Esophagus mucosa (tissue), 1 donor: ENCODE measurements around the gene PCP2. TPM values are rescaled to one million over a fixed set of nuclear protein-coding genes. Genes with fewer than 3 reads are reported as not detected.
"Not testable (repeated sequence)": the region's sequence is repeated elsewhere in the genome, so short reads cannot be mapped to it uniquely, and the experiment has no call there.

Experiments used
- ATAC-seq: fragments of 200-7000 bp; cut with Tn5 transposase; one replicate; pipeline ENCODE4 v1.9.1; 2020
- total RNA-seq: library from RNA; stranded (reverse); gene quantifications from one replicate; pipeline ENCODE4 v1.2.4, GENCODE V29; 2023
- donor health status: DM: yes; HTN: yes; CAD: no.

The PCP2 gene
- total RNA-seq, 1 donor from 2014 or later, result not detected

DNA sequence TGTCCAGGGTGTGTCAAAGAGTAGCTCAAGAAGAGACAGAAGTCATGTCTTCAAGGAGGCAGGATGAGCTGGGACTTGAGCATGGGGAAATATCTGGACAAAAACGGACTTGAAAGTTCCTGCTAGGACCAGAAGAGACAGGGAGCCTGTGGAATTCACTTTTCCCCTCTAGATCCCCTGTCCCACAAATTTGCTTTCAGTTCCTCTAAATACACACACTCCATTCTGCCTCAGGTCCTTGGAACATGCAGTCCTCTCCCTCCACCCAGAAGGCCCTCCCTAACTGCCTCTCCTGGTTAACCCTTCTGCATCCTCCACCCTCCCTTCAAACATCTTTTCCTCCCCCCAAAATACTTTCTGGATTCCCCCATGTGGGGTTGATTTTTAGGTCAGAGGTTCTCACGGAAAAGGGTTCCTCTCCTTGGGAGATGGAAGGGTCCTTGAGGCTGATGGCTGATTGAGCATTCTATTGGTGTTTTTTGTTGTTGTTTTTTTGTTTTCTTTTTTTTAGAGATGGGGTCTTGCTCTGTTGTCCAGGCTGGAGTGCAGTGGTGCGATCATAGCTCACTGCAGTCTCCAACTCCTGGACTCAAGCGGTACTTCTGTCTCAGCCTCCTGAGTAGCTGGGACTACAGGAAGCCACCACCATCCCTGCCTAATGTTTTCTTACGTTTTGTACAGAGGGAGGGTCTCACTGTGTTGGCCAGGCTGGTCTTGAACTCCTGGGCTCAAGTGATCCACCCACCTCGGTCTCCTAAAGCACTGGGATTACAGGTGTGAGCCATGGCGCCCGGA, 28.4 kb upstream of the PCP2 start:
- ATAC-seq, result no peak

- no peak for ATAC-seq
Observed at GRCh38 chr19:7658219-7658686, 24.7 kb upstream of the PCP2 start.

DNA sequence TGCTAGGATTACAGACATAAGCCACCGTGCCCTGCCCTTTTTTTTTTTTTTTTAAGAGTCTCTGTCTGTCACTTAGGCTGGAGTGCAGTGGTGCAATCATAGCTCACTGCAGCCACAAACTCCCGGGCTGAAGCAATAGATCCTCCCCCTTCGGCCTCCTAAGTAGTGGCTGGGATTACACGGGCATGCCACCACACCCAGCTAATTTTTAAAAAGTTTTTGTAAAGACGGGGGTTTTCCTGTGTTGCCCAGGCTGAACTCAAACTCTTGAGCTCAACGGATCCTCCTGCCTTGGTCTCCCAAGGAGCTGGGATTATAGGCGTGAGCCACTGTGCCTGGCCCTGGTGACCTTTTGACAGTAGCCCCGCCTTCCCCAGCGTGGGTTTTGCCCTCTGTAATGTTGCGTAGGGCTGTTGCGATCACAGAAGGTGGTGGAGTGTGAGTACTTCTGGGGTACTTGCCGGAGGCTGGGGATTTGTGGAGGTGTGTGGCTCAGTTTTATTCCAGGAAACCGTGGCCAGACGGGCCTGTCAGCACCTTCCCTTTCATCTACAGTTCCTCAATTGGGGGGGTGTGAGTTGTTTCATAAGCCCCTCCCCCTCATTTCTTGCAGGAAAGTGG, 23.7 kb upstream of the PCP2 start:
- peak; percentile 48 for ATAC-seq

DNA sequence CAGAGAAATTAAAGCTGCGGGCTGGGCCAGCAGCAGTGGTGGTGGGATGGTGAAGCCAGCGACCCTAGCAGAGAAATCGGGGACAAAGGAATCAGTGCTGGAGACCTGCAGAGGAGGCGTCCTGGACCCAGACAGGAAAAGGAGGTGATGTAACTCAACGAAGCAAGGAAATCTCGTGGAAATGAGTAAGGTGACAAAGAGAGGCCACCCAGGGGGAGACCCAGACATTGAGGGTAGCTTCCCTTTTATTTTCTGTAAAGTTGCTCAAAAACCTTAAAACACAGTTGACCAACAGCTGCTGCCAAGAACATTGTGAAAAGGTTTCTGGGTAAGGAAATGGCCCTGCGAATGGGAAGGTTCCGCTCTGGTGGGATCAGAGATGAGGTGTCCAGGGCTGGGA, 22.1 kb upstream of the PCP2 start:
- ATAC-seq, result no peak

DNA sequence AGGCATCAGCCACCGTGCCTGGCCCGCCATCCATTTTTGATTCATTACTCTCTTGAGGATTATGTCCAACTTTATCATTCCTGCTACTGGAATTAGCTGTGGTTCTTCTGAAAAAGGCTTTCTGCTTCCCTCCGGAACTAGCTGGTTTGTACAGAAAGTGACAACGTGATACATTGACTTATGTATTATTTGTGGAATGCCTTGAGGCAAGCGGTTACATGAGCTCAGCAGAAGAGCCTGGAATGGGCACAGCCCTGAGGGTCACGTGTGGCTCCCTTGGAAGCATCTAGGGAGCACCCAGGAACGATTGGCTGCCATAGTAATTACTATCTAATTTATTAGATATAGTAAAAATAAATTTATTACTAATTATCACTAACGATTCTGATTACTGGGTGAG, 20.9 kb upstream of the PCP2 start:
- no peak for ATAC-seq

DNA sequence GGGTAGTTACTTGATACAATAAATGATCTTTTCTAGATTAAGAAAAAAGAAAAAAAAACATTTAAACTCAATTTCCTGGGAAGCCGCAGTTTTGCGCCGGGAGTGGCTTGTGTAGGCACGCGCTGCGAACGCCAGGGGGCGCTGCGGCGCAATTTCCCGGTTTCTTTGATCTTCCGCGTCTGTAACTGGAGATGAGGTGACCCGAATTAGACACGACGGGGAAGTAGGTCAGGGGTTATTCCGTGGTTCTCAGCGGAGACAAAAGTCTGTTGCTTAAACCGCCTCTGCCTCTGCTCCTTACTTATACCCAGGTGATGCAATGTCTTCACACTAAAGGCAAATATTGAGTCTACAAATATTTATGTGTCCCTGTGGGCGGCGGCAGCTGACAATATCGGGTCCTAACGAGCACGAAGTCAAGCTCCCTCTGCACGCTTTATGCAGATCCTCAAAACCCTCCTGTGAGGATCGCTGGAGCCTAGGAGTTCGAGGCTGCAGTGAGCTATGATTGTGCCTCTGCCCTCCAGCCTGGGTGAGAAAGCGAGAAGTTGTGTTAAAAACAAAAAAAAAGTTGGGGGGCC, 18.6 kb upstream of the PCP2 start:
- ATAC-seq, result peak; percentile 82

DNA sequence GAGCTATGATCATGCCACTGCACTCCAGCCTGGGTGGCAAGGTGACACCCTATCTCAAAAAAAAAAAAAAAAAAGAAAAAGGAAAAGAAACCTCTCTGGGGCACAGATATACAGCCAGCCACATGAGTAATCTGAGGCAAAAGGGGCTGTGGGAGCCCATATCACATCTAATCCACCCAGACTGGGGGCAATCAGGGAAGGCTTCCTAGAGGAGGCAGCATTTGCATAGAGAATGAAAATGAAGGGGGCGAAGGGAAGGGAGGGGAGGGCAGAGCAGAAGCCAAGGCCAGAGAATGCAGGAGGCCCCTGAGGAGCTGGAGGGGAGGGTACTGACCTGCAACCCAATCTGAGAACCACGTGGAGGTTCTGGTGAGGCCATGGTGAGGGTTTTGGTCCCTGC, 16.6 kb upstream of the PCP2 start:
- ATAC-seq, result no peak

GRCh38 chr19:7648265-7649014, 14.9 kb upstream of the PCP2 start:
- ATAC-seq, result no peak

DNA sequence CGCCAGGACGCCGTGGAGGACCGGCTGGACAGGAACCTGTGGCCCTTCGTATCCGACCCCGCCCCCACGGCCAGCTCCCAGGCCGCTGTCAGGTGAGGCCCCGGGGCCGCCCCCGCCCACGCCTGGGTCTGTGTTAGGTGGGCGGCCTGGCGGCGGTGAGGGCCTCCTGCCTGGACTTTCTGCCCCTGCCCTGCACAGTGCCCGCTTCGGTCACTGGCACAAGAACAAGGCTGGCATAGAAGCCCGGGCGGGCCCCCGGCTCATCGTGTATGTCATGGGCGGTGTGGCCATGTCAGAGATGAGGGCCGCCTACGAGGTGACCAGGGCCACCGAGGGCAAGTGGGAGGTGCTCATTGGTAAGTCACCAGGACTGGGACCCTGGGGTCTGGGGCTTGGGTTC, 13.6 kb upstream of the PCP2 start:
- ATAC-seq, result no peak

- no peak for ATAC-seq
Observed at GRCh38 chr19:7646426-7646700, 12.8 kb upstream of the PCP2 start.

DNA sequence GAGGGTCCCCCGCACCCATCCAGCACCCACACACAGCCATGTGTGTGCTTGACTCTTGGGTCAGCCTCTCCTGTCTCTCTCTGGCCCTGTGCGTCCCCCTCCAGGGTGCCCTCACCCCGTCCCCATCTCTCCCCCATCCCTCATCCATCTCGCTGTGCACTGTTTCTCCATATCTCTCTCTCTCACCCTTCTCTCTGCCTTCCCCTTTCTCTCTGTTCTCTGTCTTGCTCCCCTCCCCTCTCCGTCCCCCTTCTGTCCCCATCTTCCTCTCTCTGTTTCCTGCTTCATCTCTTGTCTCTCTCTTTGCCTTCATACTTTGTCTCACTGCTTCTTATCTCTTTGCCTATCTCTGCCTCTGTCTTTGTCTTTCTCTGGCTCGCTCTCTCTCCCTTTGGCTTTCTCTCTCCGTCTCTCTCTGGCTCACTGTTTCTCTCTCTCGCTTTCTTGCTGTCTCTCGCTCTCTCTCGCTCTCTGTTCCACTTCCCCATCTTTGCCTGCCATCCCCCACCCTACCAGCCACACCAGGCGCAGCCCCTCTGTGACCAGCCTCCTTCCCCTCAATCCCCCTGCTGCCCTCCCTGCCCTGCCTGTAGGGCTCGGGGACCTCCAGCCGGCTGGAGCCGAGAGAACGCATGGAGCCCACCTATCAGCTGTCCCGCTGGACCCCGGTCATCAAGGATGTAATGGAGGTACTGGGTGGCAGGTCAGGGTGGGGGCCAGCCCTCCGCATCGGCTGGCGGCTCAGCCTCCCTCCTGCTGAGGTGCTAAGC, 12.3 kb upstream of the PCP2 start:
- ATAC-seq, result no peak

DNA sequence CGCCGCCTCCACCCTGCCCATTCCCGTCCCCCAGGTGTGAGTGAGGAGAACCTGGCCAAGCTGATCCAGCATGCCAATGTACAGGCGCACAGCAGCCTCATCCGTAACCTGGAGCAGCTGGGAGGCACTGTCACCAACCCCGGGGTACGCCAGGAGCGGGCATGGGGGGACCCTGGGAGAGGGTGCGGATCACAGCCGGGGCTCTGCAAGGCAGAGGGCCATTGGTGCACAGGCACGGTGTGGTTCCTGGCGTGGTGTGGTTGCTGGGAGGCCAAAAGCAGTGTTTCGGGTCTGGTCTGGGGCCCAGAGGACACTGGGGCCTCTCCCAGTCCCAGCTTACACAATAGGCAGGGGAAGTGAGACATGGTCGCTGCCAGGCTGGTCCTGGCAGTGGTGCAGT, 11.6 kb upstream of the PCP2 start:
- ATAC-seq, result no peak

- ATAC-seq, result no peak
Observed at GRCh38 chr19:7644550-7644877, 11.0 kb upstream of the PCP2 start.

GRCh38 chr19:7643629-7644549, 10.4 kb upstream of the PCP2 start:
- not testable (repeated sequence) for ATAC-seq

GRCh38 chr19:7643031-7643415, 9.5 kb upstream of the PCP2 start:
- no peak for ATAC-seq

GRCh38 chr19:7642295-7643030, 8.9 kb upstream of the PCP2 start:
- no peak for ATAC-seq

- no peak for ATAC-seq
Observed at GRCh38 chr19:7641290-7642276, 8.1 kb upstream of the PCP2 start.

DNA sequence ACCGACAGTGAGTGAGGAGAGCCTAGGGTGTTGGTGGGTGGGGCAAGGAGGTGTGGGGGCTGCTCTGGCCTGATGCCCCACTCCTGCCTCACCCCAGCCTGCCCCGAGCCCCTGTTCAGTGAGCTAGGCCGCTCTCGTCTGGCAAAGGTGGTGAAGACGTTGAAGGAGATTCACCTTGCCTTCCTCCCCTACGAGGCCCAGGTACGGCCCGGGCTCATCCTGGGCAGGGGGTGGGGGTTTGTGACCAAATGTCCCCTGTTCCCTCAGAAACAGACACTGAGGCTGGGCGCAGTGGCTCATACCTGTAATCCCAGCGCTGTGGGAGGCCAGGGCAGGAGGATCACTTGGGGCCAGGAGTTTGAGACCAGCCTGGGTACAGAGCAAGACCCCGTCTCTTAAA, 7.3 kb upstream of the PCP2 start:
- ATAC-seq, result no peak

GRCh38 chr19:7639863-7640348, 6.4 kb upstream of the PCP2 start:
- ATAC-seq, result no peak
